ENCODE results near the gene GALNTL6.

Gene GALNTL6

GRCh38 chr4:172489861-172490260, 676.7 kb downstream of the GALNTL6 start:
- Histone ChIP-seq H3K4me3 (ENCODE audit: control insufficient read depth in 1 of 7, extremely low read depth in 1 of 7, insufficient read depth in 4 of 7, low read depth in 2 of 7, low read length in 6 of 7) (no peak overlapping the region), H3K9me3 (ENCODE audit: control extremely low read depth in 1 of 5, control insufficient read depth in 4 of 5, insufficient read depth in 2 of 5, low read depth in 1 of 5, low read length in 4 of 5) (no peaks in the 10 kb centered on the region), H3K27ac (ENCODE audit: insufficient read depth in 1 of 2, low read depth in 1 of 2, low read length in 2 of 2, poor library complexity in 1 of 2, severe bottlenecking in 2 of 2) (no peak overlapping the region), H3K36me3 (ENCODE audit: control insufficient read depth in 4 of 4, insufficient read depth in 4 of 4, low read length in 3 of 4) (no peaks in the 10 kb centered on the region), H3K27me3 (replicated peaks in 2 of 5; ENCODE audit: control insufficient read depth in 4 of 5, insufficient read depth in 5 of 5, low read length in 4 of 5) (no peaks in the 10 kb centered on the region), H3K4me1 (ENCODE audit: control extremely low read depth in 1 of 4, control insufficient read depth in 4 of 4, insufficient read depth in 4 of 4, low read length in 3 of 4) (no peaks in the 10 kb centered on the region)
- ChIA-PET POLR2A (no interaction called here), CTCF (no interaction called here)
- DNase-seq: no peak

- POLR2A ChIA-PET: no interaction called here
- Histone ChIP-seq H3K27me3 (replicated peaks in 2 of 5; ENCODE audit: control insufficient read depth in 4 of 5, insufficient read depth in 5 of 5, low read length in 4 of 5) (no peaks in the 10 kb centered on the region), H3K9me3 (ENCODE audit: control extremely low read depth in 1 of 5, control insufficient read depth in 4 of 5, insufficient read depth in 2 of 5, low read depth in 1 of 5, low read length in 4 of 5) (no peaks in the 10 kb centered on the region), H3K4me3 (ENCODE audit: control insufficient read depth in 1 of 7, extremely low read depth in 1 of 7, insufficient read depth in 4 of 7, low read depth in 2 of 7, low read length in 6 of 7) (no peak overlapping the region), H3K4me1 (ENCODE audit: control extremely low read depth in 1 of 4, control insufficient read depth in 4 of 4, insufficient read depth in 4 of 4, low read length in 3 of 4) (no peaks in the 10 kb centered on the region), H3K36me3 (ENCODE audit: control insufficient read depth in 4 of 4, insufficient read depth in 4 of 4, low read length in 3 of 4) (no peaks in the 10 kb centered on the region), H3K27ac (ENCODE audit: insufficient read depth in 1 of 2, low read depth in 1 of 2, low read length in 2 of 2, poor library complexity in 1 of 2, severe bottlenecking in 2 of 2) (no peak overlapping the region)
- no peak for DNase-seq
- CTCF ChIA-PET: no interaction called here
- WGBS (ENCODE audit: insufficient coverage): no CpG with 5 or more reads among the region's 3 CpGs
Measured at GRCh38 chr4:172495769-172496168, 682.6 kb downstream of the GALNTL6 start.

- POLR2A ChIA-PET: no interaction called here
Measured at GRCh38 chr4:172497321-172497720, 684.1 kb downstream of the GALNTL6 start.

DNA sequence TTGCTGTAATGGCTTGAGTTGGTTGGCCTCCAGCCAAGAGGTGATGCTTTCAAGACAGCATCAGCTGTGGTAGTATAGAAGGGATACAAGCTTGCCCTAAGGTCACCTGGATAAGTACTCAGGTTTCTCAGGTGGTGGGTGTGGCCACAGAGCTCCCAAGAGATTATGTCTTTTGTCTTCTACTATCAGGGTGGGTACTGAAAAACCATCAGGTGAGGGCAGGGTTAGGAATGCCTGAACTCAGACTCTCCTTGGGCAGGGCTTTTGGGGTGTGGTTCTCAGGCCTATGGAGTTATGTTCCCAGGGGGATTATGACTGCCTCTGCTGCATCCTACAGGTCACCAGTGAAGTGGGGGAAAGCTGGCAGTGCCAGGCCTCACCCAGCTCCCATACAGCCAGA, 700.8 kb downstream of the GALNTL6 start:
- no peaks in the 10 kb centered on the region for H3K27me3 ChIP-seq (replicated peaks in 2 of 5; ENCODE audit: control insufficient read depth in 4 of 5, insufficient read depth in 5 of 5, low read length in 4 of 5)
- H3K4me1 ChIP-seq (ENCODE audit: control extremely low read depth in 1 of 4, control insufficient read depth in 4 of 4, insufficient read depth in 4 of 4, low read length in 3 of 4): no peaks in the 10 kb centered on the region
- peaks cover 0 to 3% (median 2%) of the 10 kb centered on the region in 5 experiments for H3K9me3 ChIP-seq (ENCODE audit: control extremely low read depth in 1 of 5, control insufficient read depth in 4 of 5, insufficient read depth in 2 of 5, low read depth in 1 of 5, low read length in 4 of 5)
- CTCF ChIA-PET: interaction anchor here (0.7 to 1.0 kb wide), 3 partner anchors 11 to 124 kb away, joined by 3 read pairs; no protein-coding TSS in a partner anchor
- no peak overlapping the region for H3K27ac ChIP-seq (ENCODE audit: insufficient read depth in 1 of 2, low read depth in 1 of 2, low read length in 2 of 2, poor library complexity in 1 of 2, severe bottlenecking in 2 of 2)
- no peak overlapping the region for H3K4me3 ChIP-seq (ENCODE audit: control insufficient read depth in 1 of 7, extremely low read depth in 1 of 7, insufficient read depth in 4 of 7, low read depth in 2 of 7, low read length in 6 of 7)
- POLR2A ChIA-PET: no interaction called here
- H3K36me3 ChIP-seq (ENCODE audit: control insufficient read depth in 4 of 4, insufficient read depth in 4 of 4, low read length in 3 of 4): no peaks in the 10 kb centered on the region
- no peak for DNase-seq

More at GRCh38 chr4:172497321-172497720, 684.1 kb downstream of the GALNTL6 start:
- no peak overlapping the region for H3K27ac ChIP-seq (ENCODE audit: insufficient read depth in 1 of 2, low read depth in 1 of 2, low read length in 2 of 2, poor library complexity in 1 of 2, severe bottlenecking in 2 of 2)
- DNase-seq: no peak
- H3K27me3 ChIP-seq (replicated peaks in 2 of 5; ENCODE audit: control insufficient read depth in 4 of 5, insufficient read depth in 5 of 5, low read length in 4 of 5): no peaks in the 10 kb centered on the region
- H3K4me1 ChIP-seq (ENCODE audit: control extremely low read depth in 1 of 4, control insufficient read depth in 4 of 4, insufficient read depth in 4 of 4, low read length in 3 of 4): no peaks in the 10 kb centered on the region
- H3K36me3 ChIP-seq (ENCODE audit: control insufficient read depth in 4 of 4, insufficient read depth in 4 of 4, low read length in 3 of 4): no peaks in the 10 kb centered on the region
- no peak overlapping the region for H3K4me3 ChIP-seq (ENCODE audit: control insufficient read depth in 1 of 7, extremely low read depth in 1 of 7, insufficient read depth in 4 of 7, low read depth in 2 of 7, low read length in 6 of 7)
- H3K9me3 ChIP-seq (ENCODE audit: control extremely low read depth in 1 of 5, control insufficient read depth in 4 of 5, insufficient read depth in 2 of 5, low read depth in 1 of 5, low read length in 4 of 5): no peaks in the 10 kb centered on the region
- CTCF ChIA-PET: no interaction called here

DNA sequence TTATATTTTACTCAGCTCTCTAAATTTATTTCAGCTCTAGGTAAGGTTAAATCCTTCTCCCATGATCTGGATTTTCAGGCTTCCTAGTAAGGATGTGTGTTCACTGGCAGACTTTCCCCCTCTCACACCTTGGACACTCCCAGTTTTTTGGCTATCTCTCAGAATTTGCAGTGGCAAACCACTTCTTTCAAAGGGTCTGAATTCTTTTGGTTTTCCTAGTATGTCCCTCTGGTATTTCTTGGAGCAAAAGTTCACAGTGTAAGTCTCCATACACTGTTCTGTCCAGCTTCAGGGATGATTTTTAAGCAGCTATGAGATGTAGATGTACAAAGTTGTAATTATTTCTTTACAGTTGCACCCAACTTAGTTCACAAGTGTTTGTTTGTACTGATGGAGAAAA, 701.6 kb downstream of the GALNTL6 start:
- Histone ChIP-seq H3K4me3 (ENCODE audit: control insufficient read depth in 1 of 7, extremely low read depth in 1 of 7, insufficient read depth in 4 of 7, low read depth in 2 of 7, low read length in 6 of 7) (no peak overlapping the region), H3K36me3 (ENCODE audit: control insufficient read depth in 4 of 4, insufficient read depth in 4 of 4, low read length in 3 of 4) (no peaks in the 10 kb centered on the region), H3K4me1 (ENCODE audit: control extremely low read depth in 1 of 4, control insufficient read depth in 4 of 4, insufficient read depth in 4 of 4, low read length in 3 of 4) (no peaks in the 10 kb centered on the region), H3K27me3 (replicated peaks in 2 of 5; ENCODE audit: control insufficient read depth in 4 of 5, insufficient read depth in 5 of 5, low read length in 4 of 5) (no peaks in the 10 kb centered on the region), H3K27ac (ENCODE audit: insufficient read depth in 1 of 2, low read depth in 1 of 2, low read length in 2 of 2, poor library complexity in 1 of 2, severe bottlenecking in 2 of 2) (no peak overlapping the region), H3K9me3 (ENCODE audit: control extremely low read depth in 1 of 5, control insufficient read depth in 4 of 5, insufficient read depth in 2 of 5, low read depth in 1 of 5, low read length in 4 of 5) (peaks cover 0 to 3% (median 2%) of the 10 kb centered on the region in 5 experiments)
- ChIA-PET POLR2A (no interaction called here), CTCF (interaction anchor here (1.0 kb wide), 1 partner anchor 10 kb away, joined by 3 read pairs; no protein-coding TSS in a partner anchor)
- DNase-seq: no peak

DNA sequence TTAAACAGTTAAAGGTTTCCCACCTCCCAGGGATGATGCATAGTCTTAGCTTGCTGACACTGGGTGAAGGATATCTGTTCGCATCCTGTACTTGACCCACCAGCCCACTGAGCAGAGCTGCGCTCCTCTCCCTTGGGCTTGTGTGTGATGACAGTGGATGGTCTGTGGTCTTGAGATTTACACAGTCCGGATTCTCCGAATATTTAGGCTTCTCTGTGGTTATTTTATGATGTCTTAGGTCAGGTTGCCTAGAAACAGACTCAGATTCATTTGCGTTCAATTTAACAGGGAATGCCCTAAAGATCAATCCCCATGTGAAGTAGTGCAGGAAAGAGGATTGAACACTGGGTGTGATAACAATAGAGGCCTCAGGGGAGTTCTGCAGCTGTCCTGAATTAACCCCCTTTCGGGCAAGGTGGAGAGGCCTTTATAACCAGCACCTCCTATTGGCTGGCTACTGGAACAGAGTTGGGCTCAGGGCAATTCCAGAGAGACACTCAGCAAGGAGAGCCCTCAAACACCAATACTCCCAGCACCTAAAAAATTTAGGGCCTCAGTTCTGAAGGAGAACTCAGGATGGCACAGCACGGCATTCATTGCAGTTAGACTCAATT, 702.2 kb downstream of the GALNTL6 start:
- no peaks in the 10 kb centered on the region for H3K27me3 ChIP-seq (replicated peaks in 2 of 5; ENCODE audit: control insufficient read depth in 4 of 5, insufficient read depth in 5 of 5, low read length in 4 of 5)
- 91% methylated on average over 4 of the region's 7 CpGs for WGBS (ENCODE audit: insufficient coverage)
- POLR2A ChIA-PET: no interaction called here

GRCh38 chr4:172517391-172517790, 704.2 kb downstream of the GALNTL6 start:
- WGBS (ENCODE audit: insufficient coverage): 83% methylated on average over 1 of the region's 2 CpGs
- H3K27ac ChIP-seq (ENCODE audit: insufficient read depth in 1 of 2, low read depth in 1 of 2, low read length in 2 of 2, poor library complexity in 1 of 2, severe bottlenecking in 2 of 2): no peak overlapping the region
- CTCF ChIA-PET: no interaction called here
- no peak overlapping the region for H3K4me3 ChIP-seq (ENCODE audit: control insufficient read depth in 1 of 7, extremely low read depth in 1 of 7, insufficient read depth in 4 of 7, low read depth in 2 of 7, low read length in 6 of 7)
- H3K4me1 ChIP-seq (ENCODE audit: control extremely low read depth in 1 of 4, control insufficient read depth in 4 of 4, insufficient read depth in 4 of 4, low read length in 3 of 4): no peaks in the 10 kb centered on the region
- no peak for DNase-seq
- no peaks in the 10 kb centered on the region for H3K27me3 ChIP-seq (replicated peaks in 2 of 5; ENCODE audit: control insufficient read depth in 4 of 5, insufficient read depth in 5 of 5, low read length in 4 of 5)
- POLR2A ChIA-PET: no interaction called here
- peaks cover 0 to 3% (median 2%) of the 10 kb centered on the region in 5 experiments for H3K9me3 ChIP-seq (ENCODE audit: control extremely low read depth in 1 of 5, control insufficient read depth in 4 of 5, insufficient read depth in 2 of 5, low read depth in 1 of 5, low read length in 4 of 5)
- no peaks in the 10 kb centered on the region for H3K36me3 ChIP-seq (ENCODE audit: control insufficient read depth in 4 of 4, insufficient read depth in 4 of 4, low read length in 3 of 4)

More for the DNA sequence above, 702.2 kb downstream of the GALNTL6 start:
- no peaks in the 10 kb centered on the region for H3K4me1 ChIP-seq (ENCODE audit: control extremely low read depth in 1 of 4, control insufficient read depth in 4 of 4, insufficient read depth in 4 of 4, low read length in 3 of 4)
- no peaks in the 10 kb centered on the region for H3K36me3 ChIP-seq (ENCODE audit: control insufficient read depth in 4 of 4, insufficient read depth in 4 of 4, low read length in 3 of 4)
- no peak overlapping the region for H3K4me3 ChIP-seq (ENCODE audit: control insufficient read depth in 1 of 7, extremely low read depth in 1 of 7, insufficient read depth in 4 of 7, low read depth in 2 of 7, low read length in 6 of 7)
- no peak for DNase-seq
- CTCF ChIA-PET: no interaction called here
- H3K27ac ChIP-seq (ENCODE audit: insufficient read depth in 1 of 2, low read depth in 1 of 2, low read length in 2 of 2, poor library complexity in 1 of 2, severe bottlenecking in 2 of 2): no peak overlapping the region
- peaks cover 0 to 3% (median 2%) of the 10 kb centered on the region in 5 experiments for H3K9me3 ChIP-seq (ENCODE audit: control extremely low read depth in 1 of 5, control insufficient read depth in 4 of 5, insufficient read depth in 2 of 5, low read depth in 1 of 5, low read length in 4 of 5)

Measured in common myeloid progenitor, CD34-positive (primary cell).